Astrocyte of the hippocampus (primary cell): ENCODE data around the gene NDC1.
"Not testable (repeated sequence)": the region's sequence is repeated elsewhere in the genome, so short reads cannot be mapped to it uniquely, and the experiment has no call there.

Experiments used
- DNase-seq: peaks from one replicate; pipeline ENCODE4 v3.0.0; 2011; ENCODE audit warnings: low read depth, low spot score

NDC1 gene

DNA sequence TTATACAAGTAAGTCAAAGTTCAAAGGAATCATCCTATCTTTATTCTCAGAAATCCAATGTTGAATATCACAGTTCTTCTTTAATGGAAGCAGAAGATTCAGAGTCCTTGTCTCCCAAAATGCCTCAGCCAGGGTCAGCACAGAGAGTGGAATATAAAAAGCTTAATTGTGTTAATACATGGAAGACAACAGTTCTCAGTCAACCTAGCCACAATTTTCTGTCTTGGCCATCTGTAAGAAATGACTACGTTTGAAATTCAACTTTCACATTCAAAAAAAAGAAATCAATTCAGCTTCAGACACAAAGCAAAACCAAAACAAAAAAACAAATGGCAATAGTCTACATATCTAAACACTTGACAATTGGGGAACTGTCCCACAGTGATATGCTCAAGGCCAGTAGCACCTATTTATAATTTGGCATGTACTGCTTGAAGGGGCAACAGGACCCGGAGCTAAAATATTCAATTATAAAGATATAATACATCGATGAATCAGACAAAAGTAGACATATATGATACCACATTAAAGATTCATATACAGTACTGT, 71.8 kb downstream of the NDC1 start:
- no peak for DNase-seq

DNA sequence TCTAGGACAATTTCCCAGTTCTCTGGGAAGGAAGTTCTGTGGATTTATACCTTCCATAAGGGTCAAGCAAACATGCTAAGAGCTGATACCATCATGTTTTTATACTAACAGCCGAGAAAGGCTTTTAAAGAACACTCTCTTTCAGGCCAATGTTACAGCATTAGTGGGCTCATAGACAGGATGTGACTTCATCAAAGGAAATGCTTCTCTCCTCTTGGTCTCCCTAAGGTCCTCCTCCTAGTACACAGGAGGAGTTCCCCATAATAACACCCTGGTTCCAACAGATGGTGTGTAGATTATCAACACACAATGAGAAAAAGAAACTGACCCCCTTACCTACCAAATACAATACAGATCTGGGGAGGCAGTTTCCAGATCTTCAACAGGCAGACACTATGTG, 72.4 kb downstream of the NDC1 start:
- DNase-seq, result peak; percentile 12

DNA sequence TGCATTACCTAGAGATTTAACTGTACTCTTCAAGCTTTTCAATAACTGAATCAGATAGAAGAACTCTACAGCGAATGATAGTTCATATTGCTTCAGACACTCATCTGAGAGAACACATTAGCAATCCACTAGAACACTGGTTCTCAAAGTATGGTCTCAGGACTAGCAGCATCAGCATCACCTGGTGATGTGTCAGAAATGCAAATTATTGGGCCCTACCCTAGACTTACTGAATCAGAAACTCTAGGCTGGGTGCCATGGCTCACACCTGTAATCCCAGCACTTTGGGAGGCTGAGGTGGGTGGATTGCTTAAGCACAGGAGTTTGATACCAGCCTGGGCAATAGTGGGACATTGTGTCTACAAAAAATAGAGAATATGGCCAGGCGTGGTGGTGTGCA, 74.2 kb downstream of the NDC1 start:
- DNase-seq, result no peak

DNA sequence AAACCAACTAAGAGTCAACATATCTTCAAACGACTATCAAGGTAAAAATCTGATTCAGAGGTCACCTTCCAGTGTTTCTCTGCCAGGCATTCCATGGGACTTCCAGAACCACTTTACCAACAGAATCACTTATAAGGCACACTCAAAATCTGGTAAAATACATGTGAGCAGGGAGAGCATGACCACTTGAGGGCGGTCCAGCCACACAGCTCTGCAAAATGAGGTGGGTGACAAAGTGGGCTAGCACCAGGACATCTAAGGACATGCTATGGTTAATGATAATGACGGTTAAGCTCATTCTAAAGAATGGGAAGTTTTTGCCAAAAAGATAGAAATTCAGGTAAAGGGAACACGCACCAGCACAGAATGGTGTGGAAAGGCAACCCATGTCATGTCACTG, 74.6 kb downstream of the NDC1 start:
- DNase-seq, result no peak

DNA sequence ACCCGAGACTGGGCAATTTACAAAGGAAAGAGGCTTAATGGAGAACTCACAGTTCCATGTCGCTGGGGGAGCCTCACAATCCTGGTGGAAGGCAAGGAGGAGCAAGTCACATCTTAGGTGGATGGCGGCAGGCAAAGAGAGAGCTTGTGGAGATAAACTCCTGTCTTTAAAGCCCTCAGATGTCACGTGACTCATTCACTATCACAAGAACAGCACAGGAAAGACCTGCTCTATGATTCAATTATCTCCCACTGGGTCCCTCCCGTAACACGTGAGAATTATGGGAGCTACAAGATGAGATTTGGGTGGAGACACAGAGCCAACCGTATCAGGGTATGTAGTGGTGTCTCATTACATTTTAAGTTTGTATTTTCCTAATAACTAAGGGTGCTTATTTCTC, 77.6 kb downstream of the NDC1 start:
- DNase-seq, result not testable (repeated sequence)

DNA sequence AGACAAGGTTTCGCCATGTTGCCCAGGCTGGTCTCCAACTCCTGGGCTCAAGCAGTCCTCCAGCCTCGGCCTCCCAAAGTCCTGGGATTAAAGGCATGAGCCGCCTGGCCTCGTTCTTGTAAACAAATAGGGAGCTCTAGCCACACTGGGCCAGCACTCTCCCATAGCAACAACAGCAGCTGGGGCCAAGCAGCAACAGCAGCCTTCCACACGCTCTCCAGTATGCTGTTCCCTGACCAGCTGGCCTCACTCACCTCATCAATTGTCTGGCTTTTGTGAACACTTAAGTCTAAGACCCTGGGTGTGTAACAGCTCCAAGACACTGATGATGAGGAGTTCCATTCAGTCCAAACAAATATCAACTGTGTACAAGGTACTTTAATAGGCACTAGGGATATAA, 82.2 kb downstream of the NDC1 start:
- no peak for DNase-seq

DNA sequence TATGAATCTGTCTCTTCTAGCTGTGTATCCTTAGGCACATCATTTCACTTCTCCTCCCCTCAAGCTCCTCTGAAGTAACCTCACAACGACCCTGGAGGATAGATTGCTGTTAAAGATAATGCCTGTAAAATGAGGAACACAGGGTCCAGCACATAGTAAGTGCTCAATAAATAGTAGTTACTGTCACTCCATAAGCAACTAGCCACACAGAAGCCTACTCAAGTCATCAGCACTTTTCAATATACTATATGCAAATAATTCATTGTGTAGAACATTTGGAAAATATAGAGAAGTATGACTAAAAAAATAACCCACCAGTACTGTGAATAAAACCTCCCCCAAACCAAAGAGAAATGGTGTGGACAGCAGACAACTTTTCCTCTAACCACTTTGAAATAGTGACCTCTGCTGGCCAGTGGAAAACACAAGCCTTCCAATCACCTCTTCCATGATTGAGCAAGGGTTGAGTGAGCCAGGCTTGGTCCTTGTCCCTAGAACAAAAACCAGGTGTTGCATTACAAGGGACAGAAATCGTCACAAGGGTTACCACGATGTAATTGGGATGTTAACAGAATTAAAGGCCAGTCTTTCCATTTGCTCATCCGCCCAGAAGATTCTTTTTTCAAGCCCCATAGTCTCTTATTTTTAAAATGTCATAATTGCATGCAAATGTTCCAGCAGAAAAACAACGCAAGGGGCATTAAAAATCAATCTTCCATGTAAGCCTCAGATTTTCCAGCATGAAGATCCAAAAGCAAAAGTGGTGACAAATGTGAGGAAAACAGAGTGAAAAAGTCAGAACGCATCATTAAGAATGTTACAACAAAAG, 83.4 kb downstream of the NDC1 start:
- DNase-seq, result peak; percentile 78

DNA sequence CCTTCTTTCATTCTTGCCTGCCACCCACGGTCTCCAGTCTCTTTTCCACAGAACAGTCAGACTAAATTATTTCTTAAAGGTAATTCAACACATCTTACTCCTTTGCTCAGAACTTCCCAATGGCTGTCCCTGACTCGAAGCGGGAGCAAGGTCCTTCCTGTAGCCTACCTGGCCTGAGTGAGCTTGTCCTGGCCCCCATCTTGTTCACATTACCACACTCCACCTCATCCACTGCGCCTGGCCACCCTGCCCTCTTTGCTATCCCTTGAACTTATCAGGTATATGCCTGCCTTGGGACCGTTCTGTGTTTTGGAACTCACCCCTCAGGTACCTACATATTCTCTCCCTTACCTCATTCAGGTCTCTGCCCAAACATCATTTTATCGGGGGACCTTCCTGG, 85.8 kb downstream of the NDC1 start:
- DNase-seq, result no peak

DNA sequence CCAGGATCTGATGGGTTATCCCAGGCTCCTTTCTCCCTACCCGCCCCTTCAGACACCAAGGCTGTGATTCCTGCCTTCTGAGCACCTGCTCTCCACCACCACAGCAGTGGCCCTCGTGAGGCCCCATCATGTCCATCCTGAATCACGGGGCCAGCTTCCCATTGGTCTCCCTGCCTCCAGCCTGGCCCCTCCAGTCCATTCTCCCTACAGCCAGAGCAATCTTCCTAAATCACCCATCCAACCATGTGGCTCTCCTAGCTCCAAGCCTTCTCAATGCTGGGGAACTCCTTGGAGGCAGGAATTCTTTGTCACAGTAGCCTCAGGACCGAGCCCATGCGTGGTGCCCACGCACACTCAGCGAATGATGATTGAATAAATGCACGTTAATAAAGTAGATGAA, 90.3 kb downstream of the NDC1 start:
- no peak for DNase-seq

DNA sequence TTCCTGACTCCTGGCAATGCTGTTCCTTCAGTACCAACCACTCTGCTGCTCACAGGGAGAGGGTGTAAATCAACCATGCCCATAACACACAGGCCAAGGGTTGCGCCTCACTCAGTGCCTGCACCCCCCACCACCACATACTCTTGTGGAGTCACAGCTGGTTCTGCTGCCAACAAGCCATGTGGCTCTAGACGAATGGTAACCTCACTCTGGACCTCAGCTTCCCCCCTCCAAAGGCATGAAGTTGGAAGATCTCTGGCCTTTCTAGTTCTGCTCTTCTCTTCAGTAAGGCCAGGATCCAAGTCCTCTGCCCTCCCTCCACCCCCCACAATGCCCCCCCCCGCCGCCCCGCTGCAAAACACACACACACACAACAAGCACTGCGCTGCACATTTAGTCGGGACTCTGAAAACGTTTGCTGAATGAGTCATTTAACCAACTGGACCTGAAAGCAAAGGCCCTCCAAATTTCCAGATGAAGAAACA, 97.4 kb downstream of the NDC1 start:
- peak; percentile 85 for DNase-seq

DNA sequence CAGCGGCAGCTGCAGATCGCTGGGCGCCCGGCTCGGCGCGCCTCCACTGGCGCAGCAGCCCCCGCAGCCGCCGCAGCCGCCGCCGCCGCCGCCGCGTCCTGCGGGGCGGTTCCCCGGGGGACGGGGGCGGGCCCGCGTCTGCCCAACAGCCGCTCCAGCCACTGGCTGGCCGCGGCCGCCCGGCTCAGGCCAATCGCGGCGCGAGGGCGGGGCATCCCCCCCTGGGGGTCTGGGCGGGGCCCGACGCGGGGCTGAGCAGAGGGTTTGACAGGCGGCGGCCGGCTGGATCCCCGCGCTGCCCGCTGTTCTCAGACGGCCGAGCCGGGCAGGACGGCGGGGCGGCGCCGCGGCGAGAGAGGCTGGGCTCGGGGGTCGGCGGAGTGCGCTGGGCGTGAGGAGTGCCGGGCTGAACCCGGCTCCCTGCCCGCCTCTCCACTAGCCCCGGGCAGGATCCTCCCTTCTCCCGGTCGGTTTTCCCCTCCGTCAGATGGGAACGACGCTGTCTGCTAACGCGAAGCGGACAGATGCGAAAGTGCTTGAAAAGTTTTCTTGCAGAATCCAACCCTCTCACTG, 98.9 kb downstream of the NDC1 start, which contains the start of gene GLIS1:
Gene GLIS1, minus strand, starts transcription at position 56 of the 573 bp plus-strand sequence. CDS start 1,100 bp downstream, outside the sequence.
- peak; percentile 97 for DNase-seq

DNA sequence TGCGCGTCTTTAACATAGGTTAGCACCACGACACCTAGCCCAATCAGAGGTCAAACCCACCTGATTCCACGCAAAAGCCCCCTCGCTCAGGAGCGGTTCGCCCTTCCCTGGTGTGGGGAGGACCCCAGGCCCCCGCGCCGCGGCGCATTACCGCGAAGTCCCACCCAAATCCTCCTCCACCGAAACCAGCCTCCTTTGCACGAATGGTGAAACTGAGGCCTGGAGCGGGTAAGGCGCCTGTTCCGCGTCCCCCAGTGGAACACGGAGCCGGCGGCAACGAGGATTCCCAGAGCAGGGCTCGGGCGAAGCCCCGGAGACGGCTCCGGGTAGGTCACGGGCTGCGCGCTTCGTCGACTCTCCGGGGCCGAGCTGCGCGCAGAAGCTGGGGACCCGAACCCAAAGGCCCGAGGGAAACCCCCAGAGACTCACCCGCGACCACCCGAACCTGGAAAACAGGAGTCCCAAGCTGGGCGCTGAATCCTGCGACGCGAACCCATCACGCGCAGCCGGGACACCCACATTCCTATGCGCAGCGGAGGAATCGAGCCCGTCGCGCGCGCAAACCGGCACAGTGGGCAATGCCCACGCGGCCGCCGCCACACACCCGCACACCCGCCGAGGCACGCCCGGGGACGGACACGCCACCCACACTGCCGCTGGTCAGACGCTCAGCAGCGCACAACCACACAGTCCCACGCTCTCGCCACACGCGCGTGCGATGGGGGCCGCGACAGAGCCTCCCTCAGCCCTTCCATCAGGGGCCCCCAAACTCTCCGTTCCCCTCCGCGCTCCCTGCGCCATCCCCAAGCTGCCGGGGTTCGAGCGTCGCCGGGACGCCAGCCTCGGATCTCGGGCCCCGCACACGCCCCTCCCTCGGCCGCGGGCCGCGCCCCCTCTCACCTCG, 99.6 kb downstream of the NDC1 start:
- DNase-seq, result peak; percentile 58

DNA sequence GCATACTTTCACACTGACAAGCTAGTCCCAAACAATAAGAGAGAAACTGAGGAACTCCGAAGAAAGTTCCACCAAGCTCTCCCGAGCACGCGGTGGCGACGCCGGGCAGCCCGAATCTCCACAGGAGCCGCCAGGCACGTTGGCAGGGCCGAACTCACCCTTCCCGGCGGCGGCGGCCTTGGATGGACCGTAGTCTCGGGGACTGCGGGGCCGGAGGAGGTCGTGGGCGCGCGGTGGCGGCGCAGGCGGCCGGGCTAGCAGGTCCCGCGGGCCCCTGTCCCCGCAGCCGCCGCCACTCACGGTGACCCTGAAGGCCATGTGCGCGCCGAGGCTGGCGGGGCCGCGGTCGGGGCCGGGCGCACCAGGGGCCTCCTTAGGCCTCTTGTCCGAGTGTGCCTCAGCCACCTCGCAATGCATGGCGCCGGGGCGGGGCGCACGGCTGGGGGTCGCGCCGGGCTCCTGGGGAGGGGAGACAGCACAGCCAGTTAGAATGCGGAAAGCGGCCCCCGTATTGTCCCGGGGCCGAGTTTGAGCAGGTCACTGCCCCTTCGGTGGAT, 100.4 kb downstream of the NDC1 start:
- peak; percentile 63 for DNase-seq

DNA sequence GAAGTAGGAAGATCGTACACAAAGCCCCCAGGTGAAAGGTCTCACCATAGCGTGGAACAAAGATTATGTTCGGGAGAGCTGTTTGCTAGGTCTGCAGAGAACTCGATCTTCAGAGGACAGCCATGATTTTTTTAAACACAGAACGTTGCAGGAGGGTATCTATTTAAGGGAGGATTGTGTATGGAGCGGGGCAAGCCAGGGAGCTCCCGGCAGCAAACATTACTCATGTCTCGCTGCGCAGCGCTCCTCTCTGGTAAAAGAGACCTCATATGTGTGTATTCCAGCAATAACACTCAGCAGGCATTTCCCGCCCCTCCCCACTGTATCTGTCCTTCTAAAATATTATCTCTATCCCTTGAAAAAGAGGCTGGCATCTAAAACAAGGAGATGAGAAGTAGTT, 101.8 kb downstream of the NDC1 start:
- peak; percentile 61 for DNase-seq

DNA sequence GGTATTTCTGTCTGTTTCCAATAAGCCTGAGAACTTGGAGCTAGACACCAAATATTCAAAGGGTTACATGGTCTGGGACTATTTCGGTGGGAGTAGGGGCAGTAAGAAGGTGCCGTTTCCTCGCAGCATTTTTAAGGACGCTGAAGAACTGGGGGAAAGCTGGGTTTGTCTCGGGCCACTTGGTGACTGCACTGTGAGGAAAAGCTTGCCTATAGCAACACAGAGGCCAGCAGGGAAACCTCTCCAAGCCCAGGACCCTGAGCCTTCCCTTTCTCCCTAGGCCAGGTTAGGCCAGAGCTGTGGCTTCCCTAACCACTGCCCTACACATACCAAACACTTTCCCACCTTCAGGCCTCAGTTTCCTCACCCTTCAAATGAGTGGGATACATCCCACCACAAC, 102.4 kb downstream of the NDC1 start:
- no peak for DNase-seq

DNA sequence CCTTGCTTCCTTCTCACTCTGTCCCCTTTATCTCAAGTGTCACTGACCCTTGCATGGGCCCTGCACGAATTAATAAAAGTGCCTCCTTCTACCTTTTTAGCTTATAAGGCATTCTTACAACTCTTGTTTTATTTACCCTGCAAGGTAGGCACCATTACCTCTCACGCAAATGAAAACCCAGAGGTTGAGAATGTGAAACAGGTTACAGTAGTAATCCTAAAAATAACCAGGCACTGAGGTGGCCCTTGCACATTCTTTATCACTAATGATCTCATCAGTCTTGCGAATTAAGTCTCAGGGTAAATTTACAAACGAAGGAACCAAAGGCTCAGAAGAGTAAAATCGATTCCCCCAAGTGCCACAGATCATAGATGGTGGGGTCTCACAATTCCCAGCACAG, 102.8 kb downstream of the NDC1 start:
- peak; percentile 15 for DNase-seq

DNA sequence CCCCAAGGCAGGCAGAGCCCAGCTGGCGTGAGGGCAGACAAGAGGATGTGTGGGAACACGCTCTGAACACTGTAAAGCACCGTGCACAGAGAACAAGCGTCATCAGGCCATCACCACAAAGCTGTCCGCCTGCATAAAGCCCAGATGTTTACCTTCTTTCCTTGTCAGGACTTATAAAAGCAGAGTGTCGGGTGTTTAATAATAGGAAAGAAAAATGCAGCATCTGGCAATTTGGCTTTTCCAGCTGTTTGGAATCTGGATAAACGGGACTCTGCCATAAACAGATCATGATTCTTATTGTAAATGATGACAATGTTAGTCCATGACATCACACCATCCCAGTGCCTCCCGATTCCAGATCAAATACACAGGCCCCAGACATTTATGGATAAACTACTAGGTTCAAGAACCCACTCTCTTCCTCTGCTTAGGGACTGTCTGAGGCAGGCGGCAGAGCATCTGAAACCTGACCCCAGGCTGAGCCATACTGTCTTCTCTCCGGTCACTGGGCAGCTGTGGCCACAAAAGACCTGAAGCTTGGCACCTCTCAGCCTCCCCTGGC, 103.4 kb downstream of the NDC1 start:
- DNase-seq, result peak; percentile 50

DNA sequence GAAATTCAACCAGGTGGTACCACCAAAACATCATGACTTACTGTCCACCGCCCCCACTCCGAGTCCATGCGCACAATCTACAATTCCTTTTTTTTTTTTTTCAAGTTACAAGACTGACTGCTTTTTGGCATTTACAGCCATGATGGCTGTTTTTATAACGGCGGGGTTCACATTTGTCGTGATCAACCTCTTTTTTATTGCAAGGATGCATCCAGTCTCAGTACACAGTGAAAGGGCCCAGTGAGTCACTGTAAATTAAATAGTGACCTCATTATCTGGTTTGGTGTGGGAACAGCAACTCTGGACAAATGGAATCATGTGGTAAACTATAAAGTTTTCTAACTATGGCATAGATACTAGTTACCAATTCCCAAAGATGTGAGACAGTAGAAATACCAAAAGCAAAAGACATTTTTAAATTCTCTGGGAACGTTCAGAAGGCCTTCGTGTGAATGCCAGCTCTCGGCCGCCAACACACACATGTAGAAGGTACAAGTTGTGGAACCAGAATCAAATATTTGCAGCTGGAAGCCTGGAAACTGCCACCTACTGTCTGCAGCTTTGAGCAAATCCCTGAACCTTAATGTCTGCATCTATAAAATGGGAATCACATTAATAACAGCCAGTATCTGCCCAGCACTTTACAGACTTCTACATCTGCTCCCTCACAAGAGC, 104.0 kb downstream of the NDC1 start:
- peak; percentile 74 for DNase-seq

DNA sequence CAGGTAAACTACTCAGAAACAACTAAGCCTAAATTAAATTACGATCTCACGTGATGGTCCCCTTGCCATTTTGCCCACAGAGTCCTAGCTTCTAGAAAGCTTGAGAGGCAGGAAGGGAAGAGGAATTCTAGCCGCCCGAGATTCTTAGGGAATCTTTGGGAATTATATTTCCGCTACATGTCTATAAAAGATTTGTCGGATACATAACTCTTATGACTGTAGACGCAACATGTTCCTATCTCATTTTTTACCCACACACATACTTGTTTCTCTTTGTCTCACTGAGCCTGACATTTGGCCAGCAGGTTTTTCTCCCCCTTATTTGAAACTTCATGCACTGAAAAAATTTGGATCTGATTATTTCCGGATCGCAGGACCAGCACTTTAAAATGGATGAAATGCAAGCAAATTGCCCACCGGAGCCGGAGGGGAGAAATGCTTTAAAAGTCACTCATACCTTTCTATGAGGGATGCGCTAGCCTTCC, 104.6 kb downstream of the NDC1 start:
- DNase-seq, result peak; percentile 52

DNA sequence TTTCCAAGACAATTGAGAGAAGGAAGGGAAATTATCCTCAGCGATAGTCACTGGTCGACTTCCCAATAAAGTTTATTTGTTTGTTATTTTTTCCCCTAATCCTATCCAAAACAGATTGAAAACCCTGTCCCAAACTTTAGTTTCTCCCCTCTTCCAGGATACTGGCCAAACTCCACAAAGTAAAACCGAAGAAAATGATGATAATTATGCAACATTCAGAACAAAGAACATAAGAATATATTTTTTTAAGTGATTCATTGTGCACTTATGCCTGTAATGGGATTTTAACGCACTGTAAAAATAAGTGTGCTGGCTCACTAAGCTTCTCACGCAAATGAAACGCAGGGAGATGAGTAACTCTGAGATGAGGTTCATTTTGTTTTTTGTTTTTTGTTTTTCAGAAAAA, 105.2 kb downstream of the NDC1 start:
- DNase-seq, result peak; percentile 84
